Immature natural killer cell (primary cell): ENCODE data around the gene CYP27B1. TPM values are rescaled to one million over a fixed set of nuclear protein-coding genes. Genes with fewer than 3 reads are reported as not detected.
A peak's percentile ranks its signal among the peaks of the same experiment; 100 is the strongest.

ENCODE experiments used
- DNase-seq, 3 donors: peaks; one replicate each; pipeline ENCODE4 v3.0.0; 2022; ENCODE audit warnings: mixed read lengths in 1 of 3
- H3K27ac Mint-ChIP-seq, 6 donors: one replicate each; pipeline ENCODE4 v1.8.0; 2020; ENCODE audit warnings: mixed read lengths in 6 of 6, mild to moderate bottlenecking in 5 of 6, inconsistent platforms in 4 of 6, moderate library complexity in 3 of 6
- H3K27me3 Mint-ChIP-seq, 3 donors: one replicate each; pipeline ENCODE4 v1.8.0; 2020 to 2021; ENCODE audit warnings: low read depth in 3 of 3, mild to moderate bottlenecking in 3 of 3, mixed read lengths in 3 of 3, moderate library complexity in 3 of 3, inconsistent platforms in 1 of 3
- H3K36me3 Mint-ChIP-seq, 3 donors: one replicate each; pipeline ENCODE4 v1.8.0; 2020; ENCODE audit warnings: mixed read lengths in 3 of 3, inconsistent platforms in 2 of 3, mild to moderate bottlenecking in 2 of 3
- H3K4me1 Mint-ChIP-seq, 2 donors: one replicate each; pipeline ENCODE4 v1.8.0; 2020; ENCODE audit warnings: inconsistent platforms in 2 of 2, mild to moderate bottlenecking in 2 of 2, mixed read lengths in 2 of 2, moderate library complexity in 1 of 2
- H3K4me3 Mint-ChIP-seq, 5 donors: one replicate each; pipeline ENCODE4 v1.8.0; 2020; ENCODE audit warnings: mild to moderate bottlenecking in 5 of 5, mixed read lengths in 5 of 5, inconsistent platforms in 3 of 5, moderate library complexity in 3 of 5
- H3K9me3 Mint-ChIP-seq, 6 donors: one replicate each; pipeline ENCODE4 v1.8.0; 2020; ENCODE audit warnings: mild to moderate bottlenecking in 6 of 6, mixed read lengths in 6 of 6, inconsistent platforms in 4 of 6, moderate library complexity in 3 of 6
- polyA plus RNA-seq, 3 donors: library from polyadenylated mRNA; unstranded; fragments of 300-500 nt; fragmentation: Illumina TruSeq; gene quantifications; one replicate each; pipeline ENCODE4 v1.2.3, GENCODE V29; 2021

CYP27B1 gene
- polyA plus RNA-seq, 3 donors from 2014 or later = not detected

- H3K4me3 Mint-ChIP-seq = peak overlapping the region in 1 of 5 donors; percentile 15
- peaks cover 0 to 8% (median 3%) of the 10 kb centered on the region in 3 donors for H3K36me3 Mint-ChIP-seq
Measured at GRCh38 chr12:57757771-57758170, 9.1 kb downstream of the CYP27B1 start.

DNA sequence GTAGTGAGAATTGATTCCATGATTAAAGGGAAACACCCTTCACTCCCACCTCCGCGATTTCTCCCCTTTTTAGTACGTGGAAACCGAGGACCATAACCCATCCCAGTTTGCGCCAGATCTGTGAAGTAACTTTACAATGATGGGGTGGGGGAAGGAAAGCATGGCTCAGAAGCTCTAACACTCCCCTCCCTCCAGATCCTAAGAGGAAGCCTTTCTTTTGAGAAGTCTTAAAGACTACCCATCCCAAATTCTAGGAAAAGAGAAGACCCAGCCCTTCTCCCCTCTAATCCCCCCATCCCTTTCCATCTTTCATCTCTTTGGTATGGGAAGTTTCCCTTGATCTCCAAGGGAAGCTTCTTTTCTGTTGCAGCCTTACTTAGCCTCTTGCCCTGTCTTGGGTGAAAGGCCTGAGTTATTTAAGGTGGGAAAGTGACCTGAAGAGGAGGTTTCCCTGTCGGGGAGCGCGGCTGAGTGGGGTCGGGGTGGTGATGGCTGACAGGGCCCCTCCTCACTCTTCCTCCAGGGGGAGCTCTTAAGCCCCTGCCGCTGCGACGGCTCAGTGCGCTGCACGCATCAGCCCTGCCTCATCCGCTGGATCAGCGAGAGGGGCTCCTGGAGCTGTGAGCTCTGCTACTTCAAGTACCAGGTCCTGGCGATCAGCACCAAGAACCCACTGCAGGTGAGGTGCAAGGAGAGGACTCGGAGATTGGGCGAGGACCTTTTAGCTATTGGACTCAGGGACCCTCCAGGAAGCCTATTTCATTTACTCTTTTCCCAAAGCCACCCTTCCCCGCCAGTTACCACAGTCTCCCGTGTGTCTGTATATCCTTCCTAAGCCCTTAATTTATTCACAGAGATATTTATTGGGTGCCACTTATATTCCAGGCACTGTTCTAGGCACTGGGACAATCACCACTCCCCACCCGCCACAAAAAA, 10.2 kb downstream of the CYP27B1 start:
- Mint-ChIP-seq H3K36me3 (peaks cover 0 to 8% (median 3%) of the 10 kb centered on the region in 3 donors), H3K4me1 (peaks cover 43 to 49% of the 10 kb centered on the region in 2 donors), H3K4me3 (peak overlapping the region; percentile 80 to 92 (median 85)), H3K27me3 (peaks cover 6 to 13% (median 8%) of the 10 kb centered on the region in 3 donors), H3K27ac (peak overlapping the region; percentile 55 to 91 (median 76)), H3K9me3 (no peaks in the 10 kb centered on the region)
- DNase-seq = peak; percentile 54 to 63 (median 62)

More at GRCh38 chr12:57757771-57758170, 9.1 kb downstream of the CYP27B1 start:
- H3K4me1 Mint-ChIP-seq = peaks cover 32 to 38% of the 10 kb centered on the region in 2 donors
- H3K9me3 Mint-ChIP-seq = no peaks in the 10 kb centered on the region
- no peak for DNase-seq
- peaks cover 1 to 7% (median 4%) of the 10 kb centered on the region in 3 donors for H3K27me3 Mint-ChIP-seq
- H3K27ac Mint-ChIP-seq = no peak overlapping the region

- H3K4me3 Mint-ChIP-seq = peak overlapping the region; percentile 80 to 92 (median 85)
- H3K27me3 Mint-ChIP-seq = peaks cover 6 to 13% (median 10%) of the 10 kb centered on the region in 3 donors
- no peaks in the 10 kb centered on the region for H3K9me3 Mint-ChIP-seq
- peak; percentile 47 to 56 (median 55) for DNase-seq
- H3K36me3 Mint-ChIP-seq = peaks cover 0 to 4% (median 3%) of the 10 kb centered on the region in 3 donors
- peaks cover 51 to 59% of the 10 kb centered on the region in 2 donors for H3K4me1 Mint-ChIP-seq
- peak overlapping the region in 5 of 6 donors; percentile 69 to 87 (median 76) for H3K27ac Mint-ChIP-seq
Measured at GRCh38 chr12:57755454-57756372, 11.2 kb downstream of the CYP27B1 start.

DNA sequence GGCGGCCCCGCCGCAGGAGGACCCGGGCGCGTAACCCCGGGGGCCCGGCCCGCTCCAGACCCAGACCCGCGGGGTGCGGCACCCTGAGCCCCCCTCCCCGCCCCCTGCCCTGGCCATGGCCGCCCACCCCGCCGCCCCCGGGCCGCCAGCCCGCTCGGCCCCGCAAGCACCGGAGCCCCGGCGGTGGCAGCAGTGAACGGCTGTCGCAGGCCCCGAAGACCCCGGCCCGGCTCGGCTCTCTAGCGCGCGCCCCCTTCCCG, 11.8 kb downstream of the CYP27B1 start:
- Mint-ChIP-seq H3K4me1 (peaks cover 53 to 65% of the 10 kb centered on the region in 2 donors), H3K9me3 (no peaks in the 10 kb centered on the region), H3K27me3 (peaks cover 6 to 13% (median 10%) of the 10 kb centered on the region in 3 donors), H3K27ac (no peak overlapping the region), H3K4me3 (peak overlapping the region in 3 of 5 donors; percentile 33 to 96 (median 35)), H3K36me3 (peaks cover 0 to 3% (median 3%) of the 10 kb centered on the region in 3 donors)
- no peak for DNase-seq

DNA sequence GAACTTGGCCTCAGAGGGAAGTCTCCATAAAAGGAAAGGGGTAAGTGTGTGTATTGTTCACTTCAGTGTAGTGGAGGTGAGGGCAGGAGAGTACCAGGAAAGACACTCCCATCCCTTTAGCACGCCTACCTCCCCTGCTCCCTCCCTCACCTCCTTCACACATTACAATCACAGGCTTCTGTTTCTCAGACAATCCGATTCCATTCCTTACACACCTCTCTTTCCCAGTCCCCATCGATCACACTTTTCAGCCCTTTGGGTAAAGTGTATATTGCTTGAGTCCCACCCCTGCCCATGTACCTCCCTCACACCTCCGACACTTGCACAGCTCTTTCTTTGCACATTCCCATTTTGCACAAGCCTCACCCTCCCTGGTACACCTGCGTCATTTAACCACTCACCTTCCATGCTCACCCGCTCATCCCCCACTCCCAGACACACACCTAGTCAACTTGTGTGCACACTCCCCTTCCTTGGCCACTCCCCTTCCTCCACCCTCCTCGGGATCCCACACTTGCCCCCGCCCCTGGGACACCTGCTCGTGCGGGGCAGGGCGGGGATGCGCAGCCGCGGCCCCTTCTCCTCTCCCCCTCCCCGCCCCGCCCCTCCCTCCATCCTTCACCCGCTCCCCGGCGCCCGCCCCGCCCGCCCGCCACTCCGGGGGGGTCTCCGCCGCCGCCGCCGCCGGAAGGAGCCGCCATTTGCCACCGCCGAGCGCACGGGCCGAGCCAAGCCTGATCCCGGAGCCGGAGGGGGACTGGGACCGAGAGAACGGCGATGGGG, 12.3 kb downstream of the CYP27B1 start, which contains the start of gene MARCHF9:
Gene MARCHF9 (plus strand): TSS at position 693 of the 783 bp plus-strand sequence. CDS start 426 bp downstream, outside the sequence.
- DNase-seq = peak; percentile 57 to 62 (median 59)

GRCh38 chr12:57753756-57754337, 13.0 kb downstream of the CYP27B1 start:
- DNase-seq = no peak
- Mint-ChIP-seq H3K27ac (peak overlapping the region; percentile 89 to 99 (median 96)), H3K4me1 (peaks cover 53 to 60% of the 10 kb centered on the region in 2 donors), H3K9me3 (no peaks in the 10 kb centered on the region), H3K36me3 (peaks cover 0 to 9% (median 0%) of the 10 kb centered on the region in 3 donors), H3K27me3 (peaks cover 6 to 13% (median 9%) of the 10 kb centered on the region in 3 donors), H3K4me3 (peak overlapping the region; percentile 91 to 96 (median 95))

More for the DNA sequence above, 12.3 kb downstream of the CYP27B1 start, which contains the start of gene MARCHF9:
- H3K4me1 Mint-ChIP-seq = peaks cover 53 to 65% of the 10 kb centered on the region in 2 donors
- no peaks in the 10 kb centered on the region for H3K9me3 Mint-ChIP-seq
- peaks cover 6 to 13% (median 9%) of the 10 kb centered on the region in 3 donors for H3K27me3 Mint-ChIP-seq
- H3K27ac Mint-ChIP-seq = peak within 1 kb of the TSS; percentile 89 to 99 (median 96)
- peaks cover 0 to 3% (median 3%) of the 10 kb centered on the region in 3 donors for H3K36me3 Mint-ChIP-seq
- H3K4me3 Mint-ChIP-seq = peak within 1 kb of the TSS; percentile 89 to 96 (median 94)

DNA sequence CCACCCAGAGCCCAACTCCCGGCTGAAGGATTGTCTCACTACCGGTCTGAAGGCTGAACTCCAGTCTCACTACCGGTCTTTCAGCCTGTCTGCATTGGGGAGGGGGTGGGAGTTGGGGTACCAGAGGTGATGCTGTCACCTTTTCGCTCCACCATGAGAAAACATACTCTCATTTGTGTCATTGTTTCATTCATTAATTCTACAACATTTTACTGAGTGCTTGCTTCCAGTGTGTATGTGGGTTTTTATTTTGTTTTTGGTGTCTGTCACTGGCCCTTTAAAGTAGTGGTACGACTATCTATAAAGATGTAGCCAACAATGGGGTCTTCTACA, 14.2 kb downstream of the CYP27B1 start:
- Mint-ChIP-seq H3K9me3 (no peaks in the 10 kb centered on the region), H3K4me1 (peaks cover 53 to 60% of the 10 kb centered on the region in 2 donors), H3K27me3 (peaks cover 6 to 13% (median 11%) of the 10 kb centered on the region in 3 donors), H3K36me3 (peaks cover 0 to 12% (median 4%) of the 10 kb centered on the region in 3 donors), H3K4me3 (peak overlapping the region; percentile 87 to 95 (median 87)), H3K27ac (peak overlapping the region; percentile 89 to 99 (median 96))
- no peak for DNase-seq

DNA sequence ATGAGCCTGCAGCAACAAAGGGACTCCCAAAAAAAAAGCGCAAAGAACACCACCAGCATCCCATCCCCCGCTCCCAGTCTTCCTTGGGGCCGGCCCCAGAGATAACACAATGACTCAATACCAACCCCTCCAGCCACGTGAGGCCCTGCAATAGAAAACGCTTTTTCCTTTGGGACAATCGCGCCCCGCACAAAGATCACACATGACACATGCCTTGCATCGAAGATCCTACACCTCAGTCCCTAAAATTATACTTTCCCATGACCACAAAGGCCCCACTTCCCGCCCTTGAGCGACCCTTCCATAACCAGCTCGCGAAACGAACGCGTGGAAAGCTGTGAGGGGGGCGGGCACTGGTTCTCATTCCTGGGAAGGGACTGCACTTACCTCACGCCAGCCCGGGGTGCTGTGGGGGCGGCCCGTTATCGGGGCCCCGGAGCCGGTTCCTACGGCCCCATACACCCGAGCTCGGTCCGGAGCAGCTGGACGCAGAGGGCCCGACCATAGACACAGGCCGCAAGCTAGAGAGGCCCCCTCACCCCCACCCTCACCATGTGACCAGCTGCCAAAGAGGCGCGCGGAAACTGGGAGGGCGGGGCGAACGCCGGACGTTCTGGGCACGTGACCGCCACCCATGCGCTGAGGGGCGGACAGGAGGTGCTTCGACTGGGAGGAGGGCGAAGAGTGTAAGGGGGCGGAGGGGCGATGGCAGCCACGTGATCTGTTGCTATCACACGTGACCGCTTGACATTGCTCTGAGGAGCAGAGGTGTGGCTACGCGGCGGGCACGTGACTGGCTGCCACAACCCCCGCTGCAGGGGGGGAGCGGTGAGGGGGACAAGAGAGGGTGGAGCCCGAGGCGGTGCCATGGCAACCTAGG, 14.8 kb downstream of the CYP27B1 start, which contains the start of gene CDK4:
Gene CDK4 (minus strand): TSS at position 523 of the 880 bp plus-strand sequence. CDS start 593 bp downstream, outside the sequence.
- Mint-ChIP-seq H3K4me3 (peak within 1 kb of the TSS; percentile 87 to 95 (median 87)), H3K9me3 (no peaks in the 10 kb centered on the region), H3K36me3 (peaks cover 4 to 15% (median 4%) of the 10 kb centered on the region in 3 donors), H3K27ac (peak within 1 kb of the TSS; percentile 89 to 99 (median 96)), H3K27me3 (peaks cover 6 to 13% (median 11%) of the 10 kb centered on the region in 3 donors), H3K4me1 (peaks cover 51 to 64% of the 10 kb centered on the region in 2 donors)
- DNase-seq = peak; percentile 98 to 99 (median 98)

DNA sequence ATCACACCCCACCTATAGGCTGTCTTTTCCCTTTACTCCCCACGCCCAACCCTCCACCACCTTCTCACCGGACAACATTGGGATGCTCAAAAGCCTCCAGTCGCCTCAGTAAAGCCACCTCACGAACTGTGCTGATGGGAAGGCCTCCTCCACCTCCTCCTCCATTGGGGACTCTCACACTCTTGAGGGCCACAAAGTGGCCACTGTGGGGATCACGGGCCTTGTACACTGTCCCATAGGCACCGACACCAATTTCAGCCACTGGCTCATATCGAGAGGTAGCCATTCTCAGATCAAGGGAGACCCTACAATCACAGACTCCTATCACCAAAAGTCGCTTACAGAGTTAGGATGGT, 15.5 kb downstream of the CYP27B1 start:
- Mint-ChIP-seq H3K36me3 (peaks cover 4 to 15% (median 4%) of the 10 kb centered on the region in 3 donors), H3K27me3 (peaks cover 6 to 11% (median 9%) of the 10 kb centered on the region in 3 donors), H3K4me1 (peaks cover 48 to 64% of the 10 kb centered on the region in 2 donors), H3K4me3 (peak overlapping the region; percentile 87 to 95 (median 87)), H3K9me3 (no peaks in the 10 kb centered on the region), H3K27ac (peak overlapping the region; percentile 89 to 99 (median 96))
- no peak for DNase-seq

GRCh38 chr12:57750561-57751431, 16.1 kb downstream of the CYP27B1 start:
- Mint-ChIP-seq H3K27ac (peak overlapping the region; percentile 89 to 99 (median 96)), H3K4me3 (peak overlapping the region; percentile 87 to 95 (median 87)), H3K4me1 (peaks cover 50 to 65% of the 10 kb centered on the region in 2 donors), H3K27me3 (peaks cover 6 to 11% (median 9%) of the 10 kb centered on the region in 3 donors), H3K9me3 (no peaks in the 10 kb centered on the region), H3K36me3 (peaks cover 4 to 15% (median 4%) of the 10 kb centered on the region in 3 donors)
- DNase-seq = no peak

DNA sequence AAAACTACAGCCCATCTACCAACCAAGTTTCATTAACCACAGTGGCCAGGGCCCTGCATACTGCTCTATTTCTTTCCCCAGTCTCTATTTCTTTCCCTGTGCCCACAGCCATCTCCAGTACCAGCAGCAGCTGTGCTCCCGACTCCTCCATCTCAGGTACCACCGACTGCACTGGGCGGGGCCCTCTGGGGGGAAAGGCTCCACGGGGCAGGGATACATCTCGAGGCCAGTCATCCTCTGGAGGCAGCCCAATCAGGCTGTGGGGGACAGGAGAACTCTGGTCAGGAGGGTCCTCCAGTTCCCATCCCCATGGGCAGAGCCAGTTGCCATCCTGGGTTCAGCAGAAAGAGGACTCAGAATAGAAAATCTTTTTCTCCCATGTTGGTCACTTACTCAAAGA, 17.8 kb downstream of the CYP27B1 start:
- Mint-ChIP-seq H3K9me3 (no peaks in the 10 kb centered on the region), H3K4me1 (peaks cover 59 to 74% of the 10 kb centered on the region in 2 donors), H3K36me3 (peaks cover 4 to 15% (median 4%) of the 10 kb centered on the region in 3 donors), H3K4me3 (no peak overlapping the region), H3K27ac (peak overlapping the region in 3 of 6 donors; percentile 29 to 40 (median 35)), H3K27me3 (peaks cover 6 to 23% (median 21%) of the 10 kb centered on the region in 3 donors)
- DNase-seq = no peak
